GM10266 (cell line): ENCODE data around the gene FAM171A2.
"Not testable (repeated sequence)": the region's sequence is repeated elsewhere in the genome, so short reads cannot be mapped to it uniquely, and the experiment has no call there.

Experiments used
- DNase-seq: peaks from one replicate; pipeline ENCODE4 v3.0.0; 2012; ENCODE audit errors: extremely low spot score
- CTCF ChIP-seq: IDR thresholded peaks from 2 replicates; pipeline ENCODE4 v1.5.1; 2012; ENCODE audit warnings: mild to moderate bottlenecking, low read depth; ENCODE audit not compliant: control insufficient read depth, insufficient read depth; ENCODE audit errors: missing control alignments

FAM171A2 gene

GRCh38 chr17:44397479-44398440, 34.1 kb upstream of the FAM171A2 start:
- DNase-seq = no peak
- TF ChIP-seq CTCF = no peak

- no peak for DNase-seq
- no peak for TF ChIP-seq CTCF
Observed at GRCh38 chr17:44396946-44397345, 33.3 kb upstream of the FAM171A2 start.

- TF ChIP-seq CTCF = no peak
- DNase-seq = no peak
Observed at GRCh38 chr17:44394833-44395232, 31.2 kb upstream of the FAM171A2 start.

- DNase-seq = not testable (repeated sequence)
Observed at GRCh38 chr17:44394112-44394511, 30.5 kb upstream of the FAM171A2 start.

GRCh38 chr17:44390250-44390870, 26.7 kb upstream of the FAM171A2 start:
- no peak for TF ChIP-seq CTCF

GRCh38 chr17:44389723-44390202, 26.1 kb upstream of the FAM171A2 start:
- DNase-seq = no peak
- TF ChIP-seq CTCF = no peak

More at GRCh38 chr17:44390250-44390870, 26.7 kb upstream of the FAM171A2 start:
- no peak for DNase-seq

GRCh38 chr17:44389281-44389680, 25.6 kb upstream of the FAM171A2 start, which contains the start of gene ITGA2B:
Gene ITGA2B (minus strand): TSS chr17:44389649. CDS start chr17:44389473, 176 bp downstream.
- no peak for DNase-seq
- no peak for TF ChIP-seq CTCF
